ENCODE results near the gene PHF21A. TPM values are rescaled to one million over a fixed set of nuclear protein-coding genes. Genes with fewer than 3 reads are reported as not detected.

The PHF21A gene
- total and polyA plus RNA-seq, 2 of the 13 experiments (the other 11 are each of a cell fraction or from before 2014, with no cell fraction given) = 4.1 to 34.6 TPM

DNA sequence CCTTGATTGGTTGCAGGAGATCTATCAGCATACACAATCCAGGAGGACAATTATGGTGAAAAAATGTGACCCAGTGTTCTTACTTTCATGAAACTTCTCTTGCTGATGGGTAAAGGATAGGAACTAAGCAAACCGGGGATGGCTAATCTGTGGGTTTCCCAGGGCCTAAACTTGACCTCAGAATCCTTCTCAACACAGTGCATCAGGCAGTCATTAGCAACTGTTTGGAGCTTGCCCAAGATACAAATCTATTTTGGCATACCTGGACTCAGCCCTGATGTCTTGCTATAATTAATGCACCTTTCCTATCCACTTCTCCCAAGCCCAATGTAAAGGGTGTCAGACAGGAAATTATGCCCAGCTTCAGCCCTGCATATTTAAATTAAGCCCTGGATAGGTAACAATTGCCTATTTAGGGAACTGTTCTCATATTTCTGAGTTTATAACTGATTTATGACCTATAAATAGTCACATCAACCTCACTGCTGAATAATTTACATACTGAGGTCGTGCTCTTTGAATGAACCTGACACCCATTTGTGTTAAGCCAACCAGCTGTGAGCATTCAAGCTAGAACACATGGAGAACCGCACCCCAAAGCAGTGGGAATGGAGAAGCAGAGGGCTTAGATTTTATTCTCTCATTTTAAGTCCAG, 9.2 kb upstream of the PHF21A start:
- H3K4me3 ChIP-seq (replicated peaks in 1 of 3; ENCODE audit: insufficient read depth in 1 of 3, low read depth in 2 of 3, low read length in 3 of 3) = no peak overlapping the region
- H4K20me1 ChIP-seq (ENCODE audit: insufficient read depth, low read length) = no peaks in the 10 kb centered on the region
- ChIA-PET CTCF (ENCODE audit: low intra/inter-chr PET ratio, low total read pairs) (no interaction called here), POLR2A (no interaction called here)
- H3K4me1 ChIP-seq (ENCODE audit: insufficient read depth, low read length) = peaks cover 17% of the 10 kb centered on the region
- no peaks in the 10 kb centered on the region for H3K36me3 ChIP-seq (replicated peaks in 1 of 2; ENCODE audit: control insufficient read depth in 1 of 2, insufficient read depth in 2 of 2, low read length in 2 of 2)
- in situ Hi-C loops (cut with HindIII; ENCODE audit: extremely low pct_ligation_motif_present, low pct_unique_long_range_greater_than_20kb) = no loop called here
- no peaks in the 10 kb centered on the region for H3K79me2 ChIP-seq (ENCODE audit: insufficient read depth, low read length)
- H2AFZ ChIP-seq (ENCODE audit: low read length) = no peak overlapping the region
- FAIRE-seq (no peak), DNase-seq (ENCODE audit: low spot score) (no peak), ATAC-seq (no peak)
- intact Hi-C loops (cut with micrococcal nuclease; ENCODE audit: unreplicated experiment) = no loop called here
- H3K9ac ChIP-seq (ENCODE audit: insufficient read depth, low read depth, low read length) = no peak overlapping the region
- no peaks in the 10 kb centered on the region; a peak in 1 of 5 replicates for H3K27me3 ChIP-seq (ENCODE audit: control insufficient read depth in 1 of 2, insufficient read depth in 2 of 2, low read length in 2 of 2)
- H3K27ac ChIP-seq (ENCODE audit: extremely low read length, insufficient read depth, low read length) = no peak overlapping the region
- 39% methylated on average over 3 of the region's 3 CpGs for WGBS (ENCODE audit: low lambda C conversion rate)
- H3K9me3 ChIP-seq (ENCODE audit: low read length) = no peaks in the 10 kb centered on the region
- no peak overlapping the region for H3K4me2 ChIP-seq (ENCODE audit: low read depth, low read length)
- no TSS peak for BruUV-seq (replicated peaks)
- TF ChIP-seq RFX1 (IDR thresholded peaks at IDR 0.05) = no peak
- TF ChIP-seq YY1 (IDR thresholded peaks at IDR 0.05; ENCODE audit: insufficient read depth, insufficient replicate concordance, low read depth, low read length) = no peak
- TF ChIP-seq, protein P1, sequence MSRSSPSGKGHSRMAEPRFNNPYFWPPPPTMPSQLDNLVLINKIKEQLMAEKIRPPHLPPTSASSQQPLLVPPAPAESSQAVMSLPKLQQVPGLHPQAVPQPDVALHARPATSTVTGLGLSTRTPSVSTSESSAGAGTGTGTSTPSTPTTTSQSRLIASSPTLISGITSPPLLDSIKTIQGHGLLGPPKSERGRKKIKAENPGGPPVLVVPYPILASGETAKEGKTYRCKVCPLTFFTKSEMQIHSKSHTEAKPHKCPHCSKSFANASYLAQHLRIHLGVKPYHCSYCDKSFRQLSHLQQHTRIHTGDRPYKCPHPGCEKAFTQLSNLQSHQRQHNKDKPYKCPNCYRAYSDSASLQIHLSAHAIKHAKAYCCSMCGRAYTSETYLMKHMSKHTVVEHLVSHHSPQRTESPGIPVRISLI (CRISPR knock-in tag; IDR thresholded peaks at IDR 0.05; ENCODE audit: borderline replicate concordance) = no peak
- TF ChIP-seq TCF12 (IDR thresholded peaks at IDR 0.05) = no peak
- TF ChIP-seq TCF12 (CRISPR knock-in tag; IDR thresholded peaks at IDR 0.05) = no peak
- TF ChIP-seq, protein P2, sequence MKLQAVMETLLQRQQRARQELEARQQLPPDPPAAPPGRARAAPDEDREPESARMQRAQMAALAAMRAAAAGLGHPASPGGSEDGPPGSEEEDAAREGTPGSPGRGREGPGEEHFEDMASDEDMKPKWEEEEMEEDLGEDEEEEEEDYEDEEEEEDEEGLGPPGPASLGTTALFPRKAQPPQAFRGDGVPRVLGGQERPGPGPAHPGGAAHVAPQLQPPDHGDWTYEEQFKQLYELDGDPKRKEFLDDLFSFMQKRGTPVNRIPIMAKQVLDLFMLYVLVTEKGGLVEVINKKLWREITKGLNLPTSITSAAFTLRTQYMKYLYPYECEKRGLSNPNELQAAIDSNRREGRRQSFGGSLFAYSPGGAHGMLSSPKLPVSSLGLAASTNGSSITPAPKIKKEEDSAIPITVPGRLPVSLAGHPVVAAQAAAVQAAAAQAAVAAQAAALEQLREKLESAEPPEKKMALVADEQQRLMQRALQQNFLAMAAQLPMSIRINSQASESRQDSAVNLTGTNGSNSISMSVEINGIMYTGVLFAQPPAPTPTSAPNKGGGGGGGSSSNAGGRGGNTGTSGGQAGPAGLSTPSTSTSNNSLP (IDR thresholded peaks at IDR 0.05; ENCODE audit: low read depth, low read length) = no peak
- TF ChIP-seq MED13 (CRISPR knock-in tag; IDR thresholded peaks at IDR 0.05) = no peak
- TF ChIP-seq ZNF616 (CRISPR knock-in tag; IDR thresholded peaks at IDR 0.05; ENCODE audit: low read depth) = no peak
- TF ChIP-seq RFX5 (IDR thresholded peaks at IDR 0.05; ENCODE audit: low read depth, low read length) = no peak
- TF ChIP-seq RFXAP (CRISPR knock-in tag; IDR thresholded peaks at IDR 0.05; ENCODE audit: borderline replicate concordance) = no peak
- TF ChIP-seq, protein P3, sequence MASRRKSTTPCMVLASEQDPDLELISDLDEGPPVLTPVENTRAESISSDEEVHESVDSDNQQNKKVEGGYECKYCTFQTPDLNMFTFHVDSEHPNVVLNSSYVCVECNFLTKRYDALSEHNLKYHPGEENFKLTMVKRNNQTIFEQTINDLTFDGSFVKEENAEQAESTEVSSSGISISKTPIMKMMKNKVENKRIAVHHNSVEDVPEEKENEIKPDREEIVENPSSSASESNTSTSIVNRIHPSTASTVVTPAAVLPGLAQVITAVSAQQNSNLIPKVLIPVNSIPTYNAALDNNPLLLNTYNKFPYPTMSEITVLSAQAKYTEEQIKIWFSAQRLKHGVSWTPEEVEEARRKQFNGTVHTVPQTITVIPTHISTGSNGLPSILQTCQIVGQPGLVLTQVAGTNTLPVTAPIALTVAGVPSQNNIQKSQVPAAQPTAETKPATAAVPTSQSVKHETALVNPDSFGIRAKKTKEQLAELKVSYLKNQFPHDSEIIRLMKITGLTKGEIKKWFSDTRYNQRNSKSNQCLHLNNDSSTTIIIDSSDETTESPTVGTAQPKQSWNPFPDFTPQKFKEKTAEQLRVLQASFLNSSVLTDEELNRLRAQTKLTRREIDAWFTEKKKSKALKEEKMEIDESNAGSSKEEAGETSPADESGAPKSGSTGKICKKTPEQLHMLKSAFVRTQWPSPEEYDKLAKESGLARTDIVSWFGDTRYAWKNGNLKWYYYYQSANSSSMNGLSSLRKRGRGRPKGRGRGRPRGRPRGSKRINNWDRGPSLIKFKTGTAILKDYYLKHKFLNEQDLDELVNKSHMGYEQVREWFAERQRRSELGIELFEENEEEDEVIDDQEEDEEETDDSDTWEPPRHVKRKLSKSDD (CRISPR knock-in tag; IDR thresholded peaks at IDR 0.05; ENCODE audit: low read depth) = no peak
- no peak for TF ChIP-seq RBFOX2 (IDR thresholded peaks at IDR 0.05; ENCODE audit: low read depth, low read length)
- no peak for TF ChIP-seq ZNF850 (CRISPR knock-in tag; conservative IDR thresholded peaks at IDR 0.05)
- TF ChIP-seq ZFY (CRISPR knock-in tag; IDR thresholded peaks at IDR 0.05) = no peak
- TF ChIP-seq U2AF1 (optimal IDR thresholded peaks at IDR 0.05; ENCODE audit: low read depth, low read length) = no peak
- no peak for TF ChIP-seq ZNF225 (CRISPR knock-in tag; IDR thresholded peaks at IDR 0.05)
- TF ChIP-seq, protein P4, sequence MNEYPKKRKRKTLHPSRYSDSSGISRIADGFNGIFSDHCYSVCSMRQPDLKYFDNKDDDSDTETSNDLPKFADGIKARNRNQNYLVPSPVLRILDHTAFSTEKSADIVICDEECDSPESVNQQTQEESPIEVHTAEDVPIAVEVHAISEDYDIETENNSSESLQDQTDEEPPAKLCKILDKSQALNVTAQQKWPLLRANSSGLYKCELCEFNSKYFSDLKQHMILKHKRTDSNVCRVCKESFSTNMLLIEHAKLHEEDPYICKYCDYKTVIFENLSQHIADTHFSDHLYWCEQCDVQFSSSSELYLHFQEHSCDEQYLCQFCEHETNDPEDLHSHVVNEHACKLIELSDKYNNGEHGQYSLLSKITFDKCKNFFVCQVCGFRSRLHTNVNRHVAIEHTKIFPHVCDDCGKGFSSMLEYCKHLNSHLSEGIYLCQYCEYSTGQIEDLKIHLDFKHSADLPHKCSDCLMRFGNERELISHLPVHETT (CRISPR knock-in tag; conservative IDR thresholded peaks at IDR 0.05) = no peak
